NCI-H1436 treated with DMSO at 0.1 percent for 48 hours (cell line): ENCODE results near the gene CEP97.
A peak's percentile ranks its signal among the peaks of the same experiment; 100 is the strongest.
"Not testable (repeated sequence)": the region's sequence is repeated elsewhere in the genome, so short reads cannot be mapped to it uniquely, and the experiment has no call there.

Experiments
- DNase-seq: peaks from one replicate; lab custom pipeline; 2025; lab: John Stamatoyannopoulos, UW

The CEP97 gene, protein sequence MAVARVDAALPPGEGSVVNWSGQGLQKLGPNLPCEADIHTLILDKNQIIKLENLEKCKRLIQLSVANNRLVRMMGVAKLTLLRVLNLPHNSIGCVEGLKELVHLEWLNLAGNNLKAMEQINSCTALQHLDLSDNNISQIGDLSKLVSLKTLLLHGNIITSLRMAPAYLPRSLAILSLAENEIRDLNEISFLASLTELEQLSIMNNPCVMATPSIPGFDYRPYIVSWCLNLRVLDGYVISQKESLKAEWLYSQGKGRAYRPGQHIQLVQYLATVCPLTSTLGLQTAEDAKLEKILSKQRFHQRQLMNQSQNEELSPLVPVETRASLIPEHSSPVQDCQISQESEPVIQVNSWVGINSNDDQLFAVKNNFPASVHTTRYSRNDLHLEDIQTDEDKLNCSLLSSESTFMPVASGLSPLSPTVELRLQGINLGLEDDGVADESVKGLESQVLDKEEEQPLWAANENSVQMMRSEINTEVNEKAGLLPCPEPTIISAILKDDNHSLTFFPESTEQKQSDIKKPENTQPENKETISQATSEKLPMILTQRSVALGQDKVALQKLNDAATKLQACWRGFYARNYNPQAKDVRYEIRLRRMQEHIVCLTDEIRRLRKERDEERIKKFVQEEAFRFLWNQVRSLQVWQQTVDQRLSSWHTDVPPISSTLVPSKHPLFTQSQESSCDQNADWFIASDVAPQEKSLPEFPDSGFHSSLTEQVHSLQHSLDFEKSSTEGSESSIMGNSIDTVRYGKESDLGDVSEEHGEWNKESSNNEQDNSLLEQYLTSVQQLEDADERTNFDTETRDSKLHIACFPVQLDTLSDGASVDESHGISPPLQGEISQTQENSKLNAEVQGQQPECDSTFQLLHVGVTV

GRCh38 chr3:101724329-101725193 is at the start of gene CEP97:
CEP97 (plus strand) TSS chr3:101724614; CDS start chr3:101724677, 63 bp downstream.
- peak; percentile 93 for DNase-seq

GRCh38 chr3:101675709-101676215 is 48.7 kb upstream of the CEP97 start:
- no peak for DNase-seq

DNA sequence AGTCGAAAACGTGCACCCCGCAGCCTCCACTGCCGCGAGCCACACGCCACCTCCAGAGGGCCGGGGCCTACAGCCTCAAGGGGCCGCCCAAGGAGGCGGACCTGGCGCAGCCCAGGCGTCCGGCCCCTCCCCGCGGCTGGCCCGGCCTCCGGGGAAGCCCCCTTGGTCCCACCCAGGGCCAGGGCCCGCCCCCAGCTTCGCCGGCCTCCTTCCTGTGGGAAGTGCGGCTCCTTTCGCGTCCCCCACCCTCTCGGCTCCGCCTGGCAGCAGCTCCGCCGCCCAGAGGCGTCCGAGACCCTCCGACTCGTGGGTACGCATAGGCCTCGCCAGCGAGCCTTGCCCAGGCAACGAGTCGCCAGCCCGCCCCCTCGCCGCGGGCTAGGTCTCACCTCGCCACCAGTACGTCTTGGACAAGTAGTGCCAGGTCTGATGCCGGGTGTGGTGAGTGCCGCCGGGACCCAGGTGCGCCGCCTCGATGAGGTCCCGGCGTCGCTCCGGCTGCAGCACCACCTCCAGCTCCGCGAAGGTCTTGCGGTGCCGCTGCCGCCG is 48.1 kb upstream of the CEP97 start:
- DNase-seq = no peak

- no peak for DNase-seq
Measured at GRCh38 chr3:101676765-101677435, 47.5 kb upstream of the CEP97 start, which contains the start of gene ZBTB11. ZBTB11 (minus strand) TSS chr3:101677132; CDS start chr3:101676914, 218 bp downstream.

GRCh38 chr3:101677436-101678286 is 46.8 kb upstream of the CEP97 start:
- no peak for DNase-seq

GRCh38 chr3:101678837-101679236 is 45.6 kb upstream of the CEP97 start:
- DNase-seq = not testable (repeated sequence)

- DNase-seq = no peak
Measured at GRCh38 chr3:101680466-101680865, 43.9 kb upstream of the CEP97 start.

GRCh38 chr3:101685050-101685400 is 39.4 kb upstream of the CEP97 start:
- DNase-seq = no peak

DNA sequence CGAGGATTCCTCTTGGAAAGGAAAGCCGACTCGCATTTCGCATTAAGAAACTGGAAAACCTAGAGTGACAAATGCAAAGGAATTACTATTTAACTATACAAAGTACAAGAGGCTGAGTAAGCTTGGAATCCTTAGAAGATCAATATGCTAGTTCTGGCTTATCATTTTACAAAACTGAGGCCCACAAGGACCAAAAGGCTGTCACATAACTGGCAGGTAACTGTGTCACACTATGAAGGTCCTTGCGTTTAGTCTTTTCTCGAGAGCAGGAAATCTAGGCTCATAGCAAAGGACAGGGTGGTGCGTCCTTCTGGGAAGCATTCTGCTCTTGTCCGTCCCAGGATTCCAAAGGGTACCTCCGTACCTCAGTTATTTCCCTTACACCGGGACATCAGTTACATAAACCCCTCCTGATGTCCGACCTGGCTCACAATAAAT is 38.5 kb upstream of the CEP97 start:
- no peak for DNase-seq

DNA sequence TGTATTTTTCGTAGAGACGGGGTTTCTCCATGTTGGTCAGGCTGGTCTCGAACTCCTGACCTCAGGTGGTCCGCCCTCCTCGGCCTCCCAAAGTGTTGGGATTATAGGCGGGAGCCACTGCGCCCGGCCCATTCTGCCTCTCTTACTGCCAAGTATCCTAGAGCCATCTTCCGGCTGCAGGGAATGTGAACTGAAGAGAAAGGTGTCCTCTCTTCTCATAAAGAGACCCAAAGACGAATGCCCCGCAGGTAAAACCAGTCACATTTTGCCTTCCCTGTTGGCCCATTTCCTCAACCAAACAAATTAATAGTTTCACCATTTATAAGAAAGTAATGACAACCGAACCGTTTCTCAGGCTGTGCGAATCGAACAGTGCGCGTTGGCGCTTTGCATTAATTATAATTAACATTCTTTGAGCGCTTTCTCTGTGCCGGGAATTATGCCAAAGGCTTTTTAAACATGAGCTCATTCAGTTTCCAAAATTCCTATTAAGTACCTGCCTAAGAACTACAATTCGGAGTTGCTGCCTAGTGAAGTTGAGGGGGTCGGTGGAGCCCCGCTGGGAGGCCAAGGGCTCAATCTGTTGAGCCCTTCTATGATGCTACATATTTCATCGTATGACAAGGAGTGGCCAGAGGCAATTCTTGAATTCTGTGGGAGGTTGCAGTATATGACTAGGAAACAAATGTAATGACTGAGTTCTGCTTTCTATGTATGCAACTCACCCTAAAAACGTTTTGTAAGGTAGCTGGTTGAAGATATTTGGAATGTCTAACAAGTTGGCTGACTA is 37.1 kb upstream of the CEP97 start:
- no peak for DNase-seq

DNA sequence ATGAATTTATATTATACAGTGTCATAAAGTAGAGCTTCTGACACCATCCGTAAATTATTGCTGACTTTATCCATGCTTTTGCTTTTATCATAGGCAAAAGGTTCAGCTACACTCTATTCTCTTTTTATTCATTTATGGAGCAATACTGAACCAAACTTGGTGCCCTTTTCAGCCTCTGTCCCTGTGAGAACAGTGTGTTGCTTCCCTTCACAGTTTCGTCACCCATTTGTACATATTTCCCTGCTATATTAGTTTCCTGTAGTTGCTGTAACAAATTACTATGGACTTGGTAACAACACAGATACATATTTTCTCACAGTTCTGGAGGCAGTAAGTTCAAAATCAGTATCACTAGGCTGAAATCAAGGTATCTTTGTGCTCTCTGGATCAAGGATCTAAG is 35.1 kb upstream of the CEP97 start:
- no peak for DNase-seq

DNA sequence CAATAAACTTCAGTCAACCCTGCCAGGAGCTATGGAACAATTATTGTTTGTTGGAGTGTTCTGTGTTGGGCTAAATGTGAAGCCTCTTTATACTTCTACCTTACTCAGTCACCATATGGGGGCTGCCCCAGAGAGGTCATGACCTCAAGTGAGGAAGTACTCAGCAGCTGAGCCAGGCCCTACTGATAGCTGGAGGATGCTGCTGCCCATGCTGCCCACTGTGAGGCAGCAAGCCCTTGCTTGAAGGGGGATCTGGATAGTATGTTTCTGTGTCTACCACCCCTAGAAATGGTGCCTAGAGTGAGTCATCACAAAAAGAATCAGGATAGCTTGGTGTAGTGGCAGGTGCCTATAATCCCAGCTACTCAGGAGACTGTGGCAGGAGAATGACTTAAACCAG is 33.4 kb upstream of the CEP97 start:
- no peak for DNase-seq

DNA sequence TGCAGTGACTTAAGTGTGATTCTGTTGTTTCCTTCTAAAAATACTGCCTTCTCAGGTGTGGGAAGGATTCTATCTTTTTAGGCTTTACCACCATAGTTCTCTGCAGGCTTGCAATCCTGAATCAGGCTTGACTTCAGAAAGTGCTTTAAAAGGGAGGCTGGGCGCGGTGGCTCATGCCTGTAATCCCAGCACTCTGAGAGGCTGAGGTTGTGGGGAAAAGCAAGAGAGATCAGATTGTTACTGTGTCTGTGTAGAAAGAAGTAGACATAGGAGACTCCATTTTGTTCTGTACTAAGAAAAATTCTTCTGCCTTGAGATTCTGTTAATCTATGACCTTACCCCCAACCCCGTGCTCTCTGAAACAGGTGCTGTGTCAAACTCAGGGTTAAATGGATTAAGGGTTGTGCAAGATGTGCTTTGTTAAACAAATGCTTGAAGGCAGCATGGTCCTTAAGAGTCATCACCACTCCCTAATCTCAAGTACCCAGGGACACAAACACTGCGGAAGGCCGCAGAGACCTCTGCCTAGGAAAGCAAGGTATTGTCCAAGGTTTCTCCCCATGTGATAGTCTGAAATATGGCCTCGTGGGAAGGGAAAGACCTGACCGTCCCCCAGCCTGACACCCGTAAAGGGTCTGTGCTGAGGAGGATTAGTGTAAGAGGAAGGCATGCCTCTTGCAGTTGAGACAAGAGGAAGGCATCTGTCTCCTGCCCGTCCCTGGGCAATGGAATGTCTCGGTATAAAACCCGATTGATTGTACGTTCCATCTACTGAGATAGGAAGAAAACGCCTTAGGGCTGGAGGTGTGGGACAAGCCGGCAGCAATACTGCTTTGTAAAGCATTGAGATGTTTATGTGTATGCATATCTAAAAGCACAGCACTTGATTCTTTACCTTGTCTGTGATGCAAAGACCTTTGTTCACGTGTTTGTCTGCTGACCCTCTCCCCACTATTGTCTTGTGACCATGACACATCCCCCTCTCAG is 32.4 kb upstream of the CEP97 start:
- not testable (repeated sequence) for DNase-seq

DNA sequence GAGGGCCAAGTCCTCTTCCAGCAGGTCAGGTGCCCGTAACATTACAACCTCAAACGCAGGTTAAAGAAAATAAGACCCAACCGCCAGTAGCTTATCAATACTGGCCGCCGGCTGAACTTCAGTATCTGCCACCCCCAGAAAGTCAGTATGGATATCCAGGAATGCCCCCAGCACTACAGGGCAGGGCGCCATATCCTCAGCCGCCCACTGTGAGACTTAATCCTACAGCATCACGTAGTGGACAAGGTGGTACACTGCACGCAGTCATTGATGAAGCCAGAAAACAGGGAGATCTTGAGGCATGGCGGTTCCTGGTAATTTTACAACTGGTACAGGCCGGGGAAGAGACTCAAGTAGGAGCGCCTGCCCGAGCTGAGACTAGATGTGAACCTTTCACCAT is 30.9 kb upstream of the CEP97 start:
- not testable (repeated sequence) for DNase-seq

- not testable (repeated sequence) for DNase-seq
Measured at GRCh38 chr3:101694836-101695235, 29.6 kb upstream of the CEP97 start.

- no peak for DNase-seq
Measured at GRCh38 chr3:101695779-101696372, 28.5 kb upstream of the CEP97 start.
